ENCODE results near the gene MAPK13.
"Not testable (repeated sequence)": the region's sequence is repeated elsewhere in the genome, so short reads cannot be mapped to it uniquely, and the experiment has no call there.

MAPK13 gene

GRCh38 chr6:36129334-36129733 is 979 bp upstream of the MAPK13 start:
- not testable (repeated sequence) for DNase-seq

- DNase-seq, result peak; percentile 43
Observed at GRCh38 chr6:36130667-36131510, 576 bp downstream of the MAPK13 start.

GRCh38 chr6:36131511-36132245 is 1.4 kb downstream of the MAPK13 start:
- peak; percentile 91 for DNase-seq

GRCh38 chr6:36132246-36132895 is 2.1 kb downstream of the MAPK13 start:
- DNase-seq, result no peak

- DNase-seq, result no peak
Observed at GRCh38 chr6:36133148-36133547, 2.8 kb downstream of the MAPK13 start.

- no peak for DNase-seq
Observed at GRCh38 chr6:36133912-36134311, 3.6 kb downstream of the MAPK13 start.

- no peak for DNase-seq
Observed at GRCh38 chr6:36135053-36135731, 4.9 kb downstream of the MAPK13 start.

- DNase-seq, result no peak
Observed at GRCh38 chr6:36136034-36136433, 5.7 kb downstream of the MAPK13 start.

GRCh38 chr6:36136551-36136950 is 6.2 kb downstream of the MAPK13 start:
- no peak for DNase-seq

GRCh38 chr6:36138667-36139066 is 8.4 kb downstream of the MAPK13 start:
- no peak for DNase-seq

- DNase-seq, result no peak
Observed at GRCh38 chr6:36139431-36139830, 9.1 kb downstream of the MAPK13 start.

- DNase-seq, result no peak
Observed at GRCh38 chr6:36139991-36140710, 9.8 kb downstream of the MAPK13 start.

GRCh38 chr6:36141091-36141490 is 10.8 kb downstream of the MAPK13 start:
- no peak for DNase-seq

- no peak for DNase-seq
Observed at GRCh38 chr6:36141961-36142360, 11.6 kb downstream of the MAPK13 start.

- no peak for DNase-seq
Observed at GRCh38 chr6:36142971-36143838, 12.9 kb downstream of the MAPK13 start.

GRCh38 chr6:36145495-36145894 is 15.2 kb downstream of the MAPK13 start:
- no peak for DNase-seq

- DNase-seq, result no peak
Observed at GRCh38 chr6:36147294-36147693, 17.0 kb downstream of the MAPK13 start.

- DNase-seq, result no peak
Observed at GRCh38 chr6:36149476-36149875, 19.2 kb downstream of the MAPK13 start.

GRCh38 chr6:36150283-36150682 is 20.0 kb downstream of the MAPK13 start:
- no peak for DNase-seq

GRCh38 chr6:36154286-36154685 is 24.0 kb downstream of the MAPK13 start:
- no peak for DNase-seq

- DNase-seq, result no peak
Observed at GRCh38 chr6:36155662-36156061, 25.3 kb downstream of the MAPK13 start.

Data from NCI-H2029 treated with DMSO at 0.1 percent for 48 hours (cell line).